WTC11 (cell line): ENCODE measurements around the gene RYR3. TPM values are rescaled to one million over a fixed set of nuclear protein-coding genes. Genes with fewer than 3 reads are reported as not detected.
A peak's percentile ranks its signal among the peaks of the same experiment; 100 is the strongest.

Experiments used
- ATAC-seq: fragments of 200-7000 bp; cut with Tn5 transposase; 2 replicates; pipeline ENCODE4 v1.10.0; 2021; ENCODE audit warnings: mild to moderate bottlenecking, moderate library complexity
- CTCF ChIA-PET: fragments of 300-600 bp; sonication (Branson Sonifier 250); formaldehyde crosslinking; loops from one replicate; lab custom pipeline; 2021; ENCODE audit warnings: antibody characterized with exemption; lab: Charles Lee
- POLR2A ChIA-PET: fragments of 350-600 bp; sonication (Branson Sonifier 250); formaldehyde crosslinking; loops from one replicate; lab custom pipeline; 2021; ENCODE audit warnings: antibody characterized with exemption; lab: Charles Lee
- DNase-seq: peaks from one replicate; pipeline ENCODE4 v3.0.0; 2021; ENCODE audit warnings: low spot score
- H3K27ac Mint-ChIP-seq: 2 replicates; pipeline ENCODE4 v1.8.0; 2021; ENCODE audit warnings: mixed read lengths
- H3K27me3 Mint-ChIP-seq: 2 replicates; pipeline ENCODE4 v1.8.0; 2021; ENCODE audit warnings: low read depth, mild to moderate bottlenecking, moderate library complexity, mixed read lengths
- H3K36me3 Mint-ChIP-seq: 2 replicates; pipeline ENCODE4 v1.8.0; 2021; ENCODE audit warnings: mixed read lengths
- H3K4me1 Mint-ChIP-seq: 2 replicates; pipeline ENCODE4 v1.8.0; 2022; ENCODE audit warnings: mixed read lengths
- H3K4me3 Mint-ChIP-seq: 2 replicates; pipeline ENCODE4 v1.8.0; 2021; ENCODE audit warnings: mild to moderate bottlenecking, moderate library complexity, mixed read lengths
- H3K9me3 Mint-ChIP-seq: 2 replicates; pipeline ENCODE4 v1.8.0; 2021; ENCODE audit warnings: mixed read lengths
- E2F5 ChIP-seq: sonication (generic); formaldehyde crosslinking; IDR thresholded peaks from 2 replicates; pipeline ENCODE4 v1.8.1; 2022; ENCODE audit warnings: mild to moderate bottlenecking, moderate library complexity, missing genetic modification reagents
- ELF4 ChIP-seq: sonication (generic); formaldehyde crosslinking; IDR thresholded peaks from 2 replicates; pipeline ENCODE4 v1.8.1; 2022; ENCODE audit warnings: low read depth, mild to moderate bottlenecking, moderate library complexity, missing genetic modification reagents
- ETV6 ChIP-seq: sonication (generic); formaldehyde crosslinking; IDR thresholded peaks from 2 replicates; pipeline ENCODE4 v1.8.1; 2022; ENCODE audit warnings: mild to moderate bottlenecking, missing genetic modification reagents
- FOXJ3 ChIP-seq: sonication (generic); formaldehyde crosslinking; IDR thresholded peaks from 2 replicates; pipeline ENCODE4 v1.9.0; 2021; ENCODE audit warnings: missing genetic modification reagents, mild to moderate bottlenecking, borderline replicate concordance
- JAZF1 ChIP-seq: fragments of 250-450 bp; sonication (Bioruptor Pico); IDR thresholded peaks from 2 replicates; pipeline ENCODE4 v1.9.0; 2021; ENCODE audit warnings: moderate library complexity, mild to moderate bottlenecking, inconsistent platforms
- KAT7 ChIP-seq: sonication (generic); formaldehyde crosslinking; IDR thresholded peaks from 2 replicates; pipeline ENCODE4 v1.8.1; 2023; ENCODE audit warnings: missing genetic modification reagents, mild to moderate bottlenecking, borderline replicate concordance
- MYBL2 ChIP-seq: sonication (generic); formaldehyde crosslinking; IDR thresholded peaks from 2 replicates; pipeline ENCODE4 v1.8.1; 2023; ENCODE audit warnings: mild to moderate bottlenecking, moderate library complexity, missing genetic modification reagents
- NR1H2 ChIP-seq: sonication (generic); formaldehyde crosslinking; IDR thresholded peaks from 2 replicates; pipeline ENCODE4 v1.9.0; 2021; ENCODE audit warnings: mild to moderate bottlenecking, moderate library complexity, missing genetic modification reagents
- OVOL2 ChIP-seq: fragments of 250-450 bp; sonication (Bioruptor Pico); IDR thresholded peaks from 2 replicates; pipeline ENCODE4 v1.9.0; 2021; ENCODE audit warnings: mild to moderate bottlenecking, borderline replicate concordance
- PRRX2 ChIP-seq: fragments of 250-450 bp; sonication (Bioruptor Pico); IDR thresholded peaks from 2 replicates; pipeline ENCODE4 v1.8.0; 2021; ENCODE audit warnings: mild to moderate bottlenecking
- SMAD3 ChIP-seq: sonication (generic); formaldehyde crosslinking; IDR thresholded peaks from 2 replicates; pipeline ENCODE4 v1.8.0; 2022; ENCODE audit warnings: missing genetic modification reagents, mild to moderate bottlenecking, borderline replicate concordance
- SMAD4 ChIP-seq: sonication (generic); formaldehyde crosslinking; IDR thresholded peaks from 2 replicates; pipeline ENCODE4 v1.8.0; 2022; ENCODE audit warnings: mild to moderate bottlenecking, missing genetic modification reagents
- SOX15 ChIP-seq: fragments of 250-450 bp; sonication (Bioruptor Pico); IDR thresholded peaks from 2 replicates; pipeline ENCODE4 v1.9.0; 2021; ENCODE audit warnings: mild to moderate bottlenecking
- ZBTB21 ChIP-seq: sonication (generic); formaldehyde crosslinking; IDR thresholded peaks from 2 replicates; pipeline ENCODE4 v1.8.1; 2023; ENCODE audit warnings: mild to moderate bottlenecking, missing genetic modification reagents, borderline replicate concordance
- ZNF232 ChIP-seq: sonication (generic); formaldehyde crosslinking; IDR thresholded peaks from 2 replicates; pipeline ENCODE4 v1.8.0; 2022; ENCODE audit warnings: mild to moderate bottlenecking, missing genetic modification reagents
- ZNF396 ChIP-seq: fragments of 250-450 bp; sonication (Bioruptor Pico); IDR thresholded peaks from 2 replicates; pipeline ENCODE4 v1.8.0; 2021; ENCODE audit warnings: mild to moderate bottlenecking, moderate library complexity, borderline replicate concordance
- ZNF416 ChIP-seq: fragments of 250-450 bp; sonication (Bioruptor Pico); IDR thresholded peaks from 2 replicates; pipeline ENCODE4 v1.9.0; 2021; ENCODE audit warnings: mild to moderate bottlenecking, inconsistent platforms
- ZNF512 ChIP-seq: sonication (generic); formaldehyde crosslinking; IDR thresholded peaks from 2 replicates; pipeline ENCODE4 v1.8.1; 2022; ENCODE audit warnings: missing genetic modification reagents, borderline replicate concordance
- ZNF532 ChIP-seq: fragments of 250-450 bp; sonication (Bioruptor Pico); IDR thresholded peaks from 2 replicates; pipeline ENCODE4 v1.9.0; 2021; ENCODE audit warnings: mild to moderate bottlenecking, borderline replicate concordance
- total RNA-seq: library from RNA; stranded (reverse); gene quantifications from 3 replicates; pipeline ENCODE4 v1.2.3, GENCODE V29; 2021
- TF ChIP-seq, protein P1 (sequence below): fragments of 200-600 bp; IDR thresholded peaks from 2 replicates; pipeline ENCODE4 v1.8.0; 2022; ENCODE audit warnings: antibody characterized with exemption

RYR3 gene
- total RNA-seq, 1 experiment from 2014 or later = 1.4 TPM

- POLR2A ChIA-PET = no interaction called here
- no peak for ATAC-seq
- 0 out of 2 replicates have a peak, but pooled peaks cover 8% of the 10 kb centered on the region for H3K9me3 Mint-ChIP-seq
- no peak overlapping the region for H3K4me3 Mint-ChIP-seq
- no peaks in the 10 kb centered on the region for H3K36me3 Mint-ChIP-seq
- TF ChIP-seq KAT7 (CRISPR knock-in tag) (no peak), ELF4 (CRISPR knock-in tag) (no peak), PRRX2 (CRISPR knock-in tag) (no peak), NR1H2 (CRISPR knock-in tag) (no peak), ZNF512 (CRISPR knock-in tag) (no peak), ZNF396 (CRISPR knock-in tag) (no peak), FOXJ3 (CRISPR knock-in tag) (no peak), SMAD3 (no peak), SMAD4 (no peak), ZNF416 (CRISPR knock-in tag) (no peak), ZBTB21 (CRISPR knock-in tag) (no peak), MYBL2 (CRISPR knock-in tag) (no peak), SOX15 (CRISPR knock-in tag) (no peak), ETV6 (CRISPR knock-in tag) (no peak), OVOL2 (no peak), ZNF532 (CRISPR knock-in tag) (no peak)
- TF ChIP-seq, protein P1, sequence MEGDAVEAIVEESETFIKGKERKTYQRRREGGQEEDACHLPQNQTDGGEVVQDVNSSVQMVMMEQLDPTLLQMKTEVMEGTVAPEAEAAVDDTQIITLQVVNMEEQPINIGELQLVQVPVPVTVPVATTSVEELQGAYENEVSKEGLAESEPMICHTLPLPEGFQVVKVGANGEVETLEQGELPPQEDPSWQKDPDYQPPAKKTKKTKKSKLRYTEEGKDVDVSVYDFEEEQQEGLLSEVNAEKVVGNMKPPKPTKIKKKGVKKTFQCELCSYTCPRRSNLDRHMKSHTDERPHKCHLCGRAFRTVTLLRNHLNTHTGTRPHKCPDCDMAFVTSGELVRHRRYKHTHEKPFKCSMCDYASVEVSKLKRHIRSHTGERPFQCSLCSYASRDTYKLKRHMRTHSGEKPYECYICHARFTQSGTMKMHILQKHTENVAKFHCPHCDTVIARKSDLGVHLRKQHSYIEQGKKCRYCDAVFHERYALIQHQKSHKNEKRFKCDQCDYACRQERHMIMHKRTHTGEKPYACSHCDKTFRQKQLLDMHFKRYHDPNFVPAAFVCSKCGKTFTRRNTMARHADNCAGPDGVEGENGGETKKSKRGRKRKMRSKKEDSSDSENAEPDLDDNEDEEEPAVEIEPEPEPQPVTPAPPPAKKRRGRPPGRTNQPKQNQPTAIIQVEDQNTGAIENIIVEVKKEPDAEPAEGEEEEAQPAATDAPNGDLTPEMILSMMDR = no peak
- CTCF ChIA-PET = interaction anchor here (0.7 to 4.3 kb wide), 3 partner anchors 8 to 185 kb away, joined by 3 to 18 read pairs (median 4); no protein-coding TSS in a partner anchor
- no peaks in the 10 kb centered on the region for H3K27me3 Mint-ChIP-seq
- DNase-seq = no peak
- peaks cover 9% of the 10 kb centered on the region for H3K4me1 Mint-ChIP-seq
- no peak overlapping the region for H3K27ac Mint-ChIP-seq
Measured at GRCh38 chr15:33284336-33284735, 26.4 kb upstream of the RYR3 start.

- Mint-ChIP-seq H3K9me3 (no peaks in the 10 kb centered on the region), H3K27me3 (no peaks in the 10 kb centered on the region), H3K4me1 (0 out of 2 replicates have a peak, but pooled peaks cover 4% of the 10 kb centered on the region), H3K4me3 (no peak overlapping the region), H3K27ac (no peak overlapping the region), H3K36me3 (no peaks in the 10 kb centered on the region)
- POLR2A ChIA-PET = interaction anchor here (1.0 kb wide), 1 partner anchor 16 kb away, joined by 3 read pairs; no protein-coding TSS in a partner anchor
- peak; percentile 74 for DNase-seq
- CTCF ChIA-PET = interaction anchor here (0.5 to 3.4 kb wide), 53 partner anchors 10 to 671 kb away, joined by 3 to 131 read pairs (median 4); partner anchors contain the start of genes FMN1 and RYR3
- peak; percentile 88 for ATAC-seq
- TF ChIP-seq E2F5 (no peak), ZNF232 (CRISPR knock-in tag) (no peak), JAZF1 (CRISPR knock-in tag) (no peak)
- TF ChIP-seq, protein P1 = peak; percentile 46; the same call in 1 of the 2 replicates
Measured at GRCh38 chr15:33292717-33293307, 18.0 kb upstream of the RYR3 start.
